Omental fat pad (tissue), 4 donors: ENCODE data around the gene ZBED5. TPM values are rescaled to one million over a fixed set of nuclear protein-coding genes. Genes with fewer than 3 reads are reported as not detected.
"Not testable (repeated sequence)": the region's sequence is repeated elsewhere in the genome, so short reads cannot be mapped to it uniquely, and the experiment has no call there.

Experiments
- ATAC-seq: fragments of 150-250 bp; one replicate; pipeline ENCODE4 v1.9.1; 2016; ENCODE audit warnings: mild to moderate bottlenecking, moderate library complexity; ENCODE audit not compliant: low FRiP score
- DNase-seq: peaks from one replicate; pipeline ENCODE4 v3.0.0-alpha.2; 2019; ENCODE audit warnings: low spot score
- total RNA-seq, 4 donors: library from RNA; depleted of rRNA; stranded (reverse); fragments of >200 nt; gene quantifications; one replicate each; pipeline ENCODE4 v1.1.0, GENCODE V29; 2016
- TF ChIP-seq, protein P1 (sequence below), 3 donors: fragments of 450-650 bp; IDR thresholded peaks; one replicate each; pipeline ENCODE4 v1.5.1; 2016 to 2017; ENCODE audit warnings: antibody characterized with exemption in 3 of 3, mild to moderate bottlenecking in 3 of 3, moderate library complexity in 2 of 3

Gene ZBED5
- total RNA-seq, 4 donors from 2014 or later = 16.5 to 44.0 (median 22.6) TPM

DNA sequence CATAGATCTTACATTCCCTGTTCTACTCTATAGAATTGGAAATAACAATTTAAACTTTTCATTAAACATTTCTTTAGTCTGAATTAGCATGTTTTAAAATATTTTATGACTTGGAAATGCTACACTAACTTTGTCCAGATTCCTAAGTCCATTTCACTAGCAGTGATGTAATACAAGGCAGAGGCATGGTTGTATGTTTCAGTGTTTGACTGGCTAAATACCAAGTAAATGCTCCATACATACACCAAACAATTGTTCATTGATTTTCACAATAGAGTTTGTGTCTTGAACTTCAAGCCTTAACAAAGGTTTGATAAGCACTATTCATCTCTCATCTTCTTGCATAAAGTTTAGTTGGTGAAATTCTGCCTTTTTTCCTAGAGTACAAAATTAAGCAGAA is 13.5 kb downstream of the ZBED5 start:
- no peak for DNase-seq
- TF ChIP-seq, protein P1, sequence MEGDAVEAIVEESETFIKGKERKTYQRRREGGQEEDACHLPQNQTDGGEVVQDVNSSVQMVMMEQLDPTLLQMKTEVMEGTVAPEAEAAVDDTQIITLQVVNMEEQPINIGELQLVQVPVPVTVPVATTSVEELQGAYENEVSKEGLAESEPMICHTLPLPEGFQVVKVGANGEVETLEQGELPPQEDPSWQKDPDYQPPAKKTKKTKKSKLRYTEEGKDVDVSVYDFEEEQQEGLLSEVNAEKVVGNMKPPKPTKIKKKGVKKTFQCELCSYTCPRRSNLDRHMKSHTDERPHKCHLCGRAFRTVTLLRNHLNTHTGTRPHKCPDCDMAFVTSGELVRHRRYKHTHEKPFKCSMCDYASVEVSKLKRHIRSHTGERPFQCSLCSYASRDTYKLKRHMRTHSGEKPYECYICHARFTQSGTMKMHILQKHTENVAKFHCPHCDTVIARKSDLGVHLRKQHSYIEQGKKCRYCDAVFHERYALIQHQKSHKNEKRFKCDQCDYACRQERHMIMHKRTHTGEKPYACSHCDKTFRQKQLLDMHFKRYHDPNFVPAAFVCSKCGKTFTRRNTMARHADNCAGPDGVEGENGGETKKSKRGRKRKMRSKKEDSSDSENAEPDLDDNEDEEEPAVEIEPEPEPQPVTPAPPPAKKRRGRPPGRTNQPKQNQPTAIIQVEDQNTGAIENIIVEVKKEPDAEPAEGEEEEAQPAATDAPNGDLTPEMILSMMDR (IDR thresholded peaks at IDR 0.05) = no peak
- ATAC-seq = no peak

DNA sequence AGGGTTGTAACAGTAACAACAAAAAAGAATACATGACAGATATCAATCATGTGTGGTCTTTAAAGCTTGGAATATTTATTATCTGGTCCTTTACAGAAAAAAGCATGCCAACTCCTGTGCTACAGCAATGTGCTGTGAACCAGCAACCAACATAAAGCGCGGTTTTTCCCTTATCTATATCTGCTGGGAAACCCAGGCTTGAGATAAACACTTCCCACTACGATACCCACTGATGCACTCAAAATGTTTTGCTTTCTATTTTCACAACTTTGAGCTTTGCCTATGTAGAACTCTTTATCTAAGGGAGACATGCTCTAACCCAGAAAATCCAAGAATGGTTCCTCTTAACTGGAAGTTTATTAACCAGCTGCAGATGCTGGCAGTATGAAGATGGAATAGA is 19.0 kb downstream of the ZBED5 start:
- TF ChIP-seq, protein P1 (IDR thresholded peaks at IDR 0.05) = no peak
- no peak for ATAC-seq
- no peak for DNase-seq

DNA sequence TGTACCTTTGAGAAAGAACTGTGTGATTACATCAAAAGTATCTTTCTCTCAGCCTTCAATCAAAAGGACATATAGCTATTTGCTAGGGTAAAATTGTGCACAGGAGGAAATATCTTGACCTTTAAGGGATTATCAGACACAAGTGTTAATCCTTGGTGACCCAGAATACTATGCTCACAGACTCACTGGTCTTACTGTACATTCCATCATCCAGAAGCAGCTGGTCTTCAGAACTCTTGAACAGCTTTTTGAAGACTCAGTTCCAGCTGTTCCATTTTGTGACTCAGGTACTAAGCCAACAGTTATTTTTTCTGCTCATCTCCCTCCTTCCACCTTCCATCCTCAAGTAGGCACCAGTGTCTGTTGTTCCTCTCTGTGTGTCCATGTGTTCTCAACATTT is 19.8 kb downstream of the ZBED5 start:
- no peak for ATAC-seq
- TF ChIP-seq, protein P1 (IDR thresholded peaks at IDR 0.05) = no peak
- no peak for DNase-seq

DNA sequence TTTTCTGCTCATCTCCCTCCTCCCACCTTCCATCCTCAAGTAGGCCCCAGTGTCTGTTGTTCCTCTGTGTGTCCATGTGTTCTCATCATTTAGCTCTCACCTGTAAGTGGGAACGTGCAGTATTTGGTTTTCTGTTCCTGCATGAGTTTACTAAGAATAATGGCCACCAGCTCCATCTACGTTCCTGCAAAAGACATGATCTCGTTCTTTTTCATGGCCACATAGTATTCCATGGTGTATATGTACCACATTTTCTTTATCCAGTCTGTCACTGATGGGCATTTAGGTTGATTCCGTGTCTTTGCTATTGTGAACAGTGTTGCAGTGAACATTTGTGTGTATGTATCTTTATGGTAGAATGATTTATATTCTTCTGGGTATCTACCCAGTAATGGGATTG is 21.0 kb downstream of the ZBED5 start:
- DNase-seq, ATAC-seq: not testable (repeated sequence)

DNA sequence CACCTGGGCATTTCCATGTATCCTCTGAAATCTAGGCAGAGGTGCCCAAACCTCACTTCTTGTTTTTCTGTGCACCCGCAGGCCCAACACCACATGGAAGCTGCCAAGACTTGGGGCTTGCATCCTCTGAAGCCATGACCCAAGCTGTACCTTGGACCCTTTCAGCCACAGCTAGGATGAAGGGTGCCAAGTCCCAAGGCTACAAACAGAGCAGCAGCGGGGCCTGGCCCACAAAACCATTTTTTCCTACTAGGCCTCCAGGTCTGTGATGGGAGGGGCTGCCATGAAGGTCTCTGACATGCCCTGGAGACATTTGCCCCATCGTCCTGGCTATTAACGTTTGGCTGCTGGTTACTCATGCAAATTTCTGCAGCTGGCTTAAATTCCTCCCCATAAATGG is 28.7 kb downstream of the ZBED5 start:
- TF ChIP-seq, protein P1 (IDR thresholded peaks at IDR 0.05) = no peak
- ATAC-seq (no peak), DNase-seq (no peak)

DNA sequence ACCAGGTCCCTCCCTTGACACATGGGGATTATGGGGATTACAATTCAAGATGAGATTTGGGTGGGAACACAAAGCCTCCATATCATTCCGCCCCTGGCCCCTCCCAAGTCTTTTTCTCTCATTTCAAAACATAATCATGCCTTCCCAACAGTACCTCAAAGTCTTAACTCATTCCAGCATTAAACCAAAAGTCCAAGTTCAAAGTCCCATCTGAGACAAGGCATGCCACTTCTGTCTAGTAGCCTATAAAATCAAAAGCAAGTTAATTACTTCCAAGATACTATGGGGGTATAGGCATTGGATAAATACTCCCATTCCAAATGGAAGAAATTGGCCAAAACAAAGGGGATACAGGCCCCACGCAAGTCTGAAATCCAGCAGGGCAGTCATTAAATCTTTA is 29.5 kb downstream of the ZBED5 start:
- ATAC-seq (no peak), DNase-seq (no peak)
- TF ChIP-seq, protein P1 (IDR thresholded peaks at IDR 0.05) = no peak

DNA sequence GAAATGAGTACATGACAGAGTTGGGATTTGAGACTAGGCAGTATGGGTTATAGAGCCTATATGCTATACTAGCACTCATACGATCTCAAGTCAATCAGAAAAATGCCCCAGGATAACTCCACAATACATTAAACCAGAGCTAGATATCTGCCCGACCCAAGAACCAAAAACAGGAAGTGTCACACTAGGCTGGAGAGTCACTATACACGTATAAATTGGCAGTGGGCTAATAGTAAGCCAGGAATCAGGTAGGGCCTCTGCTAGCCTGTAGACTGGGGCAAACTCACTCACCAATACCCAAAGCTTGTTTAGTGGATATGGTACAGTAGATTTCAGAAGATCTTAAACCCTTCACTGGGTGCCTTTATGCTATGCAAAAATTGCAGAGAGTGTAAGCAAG is 33.0 kb downstream of the ZBED5 start:
- no peak for DNase-seq
- no peak for ATAC-seq
- TF ChIP-seq, protein P1 (IDR thresholded peaks at IDR 0.05) = no peak

DNA sequence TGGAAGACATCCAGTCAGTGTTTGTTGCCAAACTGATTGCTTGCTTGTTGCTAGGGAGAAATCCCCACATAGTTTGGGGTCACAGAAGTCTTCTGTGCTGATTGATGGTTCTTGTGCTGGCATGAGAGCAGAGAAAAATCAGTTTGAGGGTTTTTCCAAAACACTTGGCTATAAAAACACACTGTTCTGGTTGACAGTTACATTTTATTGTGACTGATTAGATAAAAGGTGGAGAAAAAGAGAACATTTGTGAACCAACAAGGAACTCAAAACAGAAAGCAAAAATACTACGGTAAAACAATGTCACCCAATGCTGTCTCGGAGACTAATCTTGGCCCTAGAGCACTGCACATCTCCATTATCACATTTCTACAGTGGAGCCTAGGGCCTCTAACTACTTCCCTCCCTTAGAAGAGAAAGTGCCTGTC is 34.7 kb downstream of the ZBED5 start:
- DNase-seq = no peak
- TF ChIP-seq, protein P1 (IDR thresholded peaks at IDR 0.05) = no peak
- ATAC-seq = peak; percentile 48

DNA sequence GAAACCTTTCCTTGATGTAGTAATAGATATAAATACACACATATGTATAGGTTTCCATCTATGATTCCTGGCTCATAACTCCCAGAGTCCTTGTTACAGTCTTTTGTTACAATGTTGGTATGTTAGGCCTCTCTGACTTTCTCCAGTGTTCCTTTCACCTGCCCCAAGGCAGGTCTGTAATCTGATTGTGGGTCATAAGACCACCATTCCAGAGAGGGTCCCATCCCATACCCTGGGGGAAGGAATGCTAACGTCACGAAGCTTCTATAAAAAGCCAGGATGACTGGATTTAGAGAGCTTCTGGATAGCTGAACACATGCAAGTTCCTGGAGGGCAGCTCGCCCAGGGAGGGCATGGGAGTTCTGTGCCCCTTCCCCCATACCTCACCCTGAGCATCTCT is 35.4 kb downstream of the ZBED5 start:
- not testable (repeated sequence) for ATAC-seq, DNase-seq
